HG03354 (cell line): ENCODE measurements around the gene G2E3.
"Not testable (repeated sequence)": the region's sequence is repeated elsewhere in the genome, so short reads cannot be mapped to it uniquely, and the experiment has no call there.

Experiments
- ATAC-seq: cut with Tn5 transposase; IDR thresholded peaks from one replicate; pipeline ENCODE4 v1.9.1; 2021; ENCODE audit warnings: mild to moderate bottlenecking; ENCODE audit not compliant: unreplicated experiment, poor library complexity, severe bottlenecking

G2E3 gene

GRCh38 chr14:30588873-30589272 lies 29.9 kb downstream of the G2E3 start:
- ATAC-seq: no peak

DNA sequence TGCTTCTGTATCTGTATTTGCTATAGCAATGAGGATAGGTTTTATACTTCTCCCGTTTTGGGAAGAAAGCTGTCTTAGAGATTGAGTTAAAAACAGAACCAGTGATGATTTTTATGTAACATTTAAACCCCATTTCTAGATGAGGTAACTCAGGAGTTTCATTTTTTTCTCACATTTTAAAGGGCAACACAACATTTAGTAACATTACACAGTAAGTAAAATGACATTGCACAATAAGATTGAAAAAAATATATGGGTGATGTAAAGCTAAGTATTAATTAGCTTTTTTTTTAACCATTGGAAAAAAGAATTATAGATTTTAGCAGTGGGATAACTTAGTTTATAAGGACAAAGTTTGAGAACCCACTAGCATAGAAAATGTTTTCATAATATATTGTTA lies 38.0 kb downstream of the G2E3 start:
- no peak for ATAC-seq

DNA sequence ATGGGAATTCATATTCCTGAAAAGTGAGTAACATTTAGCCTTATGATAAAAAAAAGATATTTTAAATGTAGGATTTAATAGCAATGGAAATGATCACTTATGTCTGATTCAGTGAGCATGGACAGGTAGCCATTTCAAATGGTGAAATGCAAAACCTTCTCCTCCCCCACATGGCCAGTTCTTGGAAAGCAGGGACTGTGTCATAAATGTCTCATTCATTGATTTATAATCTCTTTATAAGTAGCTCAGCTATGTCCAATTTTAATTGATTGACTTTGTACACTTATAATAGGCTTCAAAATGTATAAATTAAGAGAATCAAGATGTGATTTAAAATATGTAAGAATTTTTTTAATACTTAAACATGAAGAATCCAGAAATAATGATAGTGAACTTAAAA lies 38.5 kb downstream of the G2E3 start:
- ATAC-seq: no peak

DNA sequence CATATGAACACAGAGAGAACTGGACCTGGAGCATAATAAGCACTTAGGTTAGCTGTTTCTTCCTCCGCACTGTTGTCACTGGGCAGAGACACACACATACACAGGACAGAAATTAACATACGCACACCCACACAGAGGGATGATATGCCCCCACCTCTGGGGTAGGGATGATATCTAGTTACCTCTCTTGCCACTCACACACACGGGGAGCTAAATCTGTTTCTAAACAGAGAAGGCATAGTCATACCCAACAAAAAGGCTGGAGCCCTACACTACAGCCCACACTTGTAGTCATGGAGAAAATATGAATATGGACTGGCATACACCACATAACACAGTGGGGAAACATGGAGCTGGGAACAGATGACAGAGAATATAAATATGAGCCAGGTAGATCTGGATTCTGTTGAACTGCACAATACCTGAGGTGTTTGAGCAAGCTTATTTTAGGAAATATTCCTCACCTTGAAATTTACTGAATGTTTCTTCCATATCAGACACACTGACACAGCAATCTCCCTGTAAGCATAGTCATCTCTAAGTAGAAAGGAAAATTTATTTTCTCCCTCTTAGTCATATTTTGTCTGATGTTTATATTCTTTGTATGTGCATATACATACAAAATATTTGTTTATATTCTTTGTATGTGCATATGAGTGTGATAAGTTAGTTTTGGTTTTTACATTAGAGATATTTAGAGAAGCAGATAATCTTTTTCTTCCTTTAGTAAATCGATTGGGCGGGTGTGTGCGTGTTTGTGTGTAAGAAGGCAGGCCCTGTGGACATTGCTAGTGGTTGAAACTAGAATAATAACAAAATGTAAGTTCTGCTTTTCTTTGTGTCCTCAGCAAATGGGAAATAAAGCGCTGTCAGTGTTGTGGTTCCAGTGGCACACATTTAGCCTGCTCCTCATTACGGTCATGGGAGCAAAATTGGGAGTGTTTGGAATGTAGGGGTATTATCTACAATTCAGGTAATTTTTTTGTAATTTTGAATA lies 42.3 kb downstream of the G2E3 start:
- ATAC-seq: no peak

DNA sequence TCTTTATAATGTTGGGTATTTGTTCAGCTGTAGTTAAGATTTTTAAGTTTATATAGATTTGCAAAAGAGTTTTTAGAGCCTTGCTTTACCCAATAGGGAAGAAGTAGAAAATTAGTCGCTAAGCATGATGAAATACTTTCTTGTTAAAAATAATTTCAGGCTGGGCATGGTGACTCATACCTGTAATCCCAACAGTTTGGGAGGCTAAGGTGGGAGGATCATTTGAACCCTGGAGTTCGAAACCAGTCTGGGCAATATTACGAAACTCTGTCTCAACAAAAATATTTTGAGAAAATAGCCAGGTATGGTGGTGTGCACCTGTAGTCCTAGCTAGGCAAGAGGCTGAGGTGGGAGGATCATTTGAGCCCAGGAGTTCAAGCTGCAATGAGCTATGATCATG lies 44.4 kb downstream of the G2E3 start:
- ATAC-seq: no peak

DNA sequence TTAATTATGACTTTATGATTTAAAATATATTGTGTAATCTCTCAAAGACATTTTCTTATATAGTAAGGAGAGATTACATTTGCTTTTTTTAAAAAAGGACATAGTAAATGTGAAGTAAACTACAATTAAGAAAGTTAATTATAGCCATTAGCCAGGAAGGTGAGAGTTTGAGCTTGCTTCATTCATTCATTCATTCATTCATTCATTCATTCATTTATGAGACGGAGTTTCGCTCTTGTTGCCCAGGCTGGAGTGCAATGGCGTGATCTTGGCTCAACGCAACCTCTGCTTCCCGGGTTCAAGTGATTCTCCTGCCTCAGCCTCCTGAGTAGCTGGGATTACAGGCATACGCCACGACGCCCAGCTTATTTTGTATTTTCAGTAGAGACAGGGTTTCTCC lies 45.7 kb downstream of the G2E3 start:
- ATAC-seq: not testable (repeated sequence)

DNA sequence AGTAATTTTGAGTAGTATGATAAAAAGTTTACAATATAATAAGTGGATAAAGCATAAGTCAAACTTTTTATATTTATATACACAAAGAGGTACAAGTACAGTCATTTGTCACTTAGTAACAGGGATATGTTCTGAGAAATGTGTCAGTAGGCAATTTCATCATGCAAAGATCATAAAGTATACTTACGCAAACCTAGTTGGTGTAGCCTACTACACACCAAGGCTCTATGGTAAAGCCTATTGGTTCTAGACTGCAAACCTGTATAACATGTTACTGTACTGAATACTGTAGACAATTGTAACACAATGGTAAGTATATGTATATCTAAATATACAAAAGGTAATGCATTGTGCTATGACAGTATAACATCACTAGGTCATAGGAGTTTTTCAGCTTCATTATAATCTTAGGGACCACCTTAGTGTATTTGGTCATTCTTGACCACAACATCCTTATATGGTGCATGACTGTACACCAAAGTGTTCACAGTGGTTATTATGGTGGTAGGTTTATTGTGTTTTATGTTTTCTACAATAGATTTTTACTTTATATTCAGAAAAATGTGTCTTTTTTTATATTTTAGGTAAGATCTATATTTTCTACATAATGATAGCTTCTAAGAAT lies 48.3 kb downstream of the G2E3 start:
- ATAC-seq: no peak

GRCh38 chr14:30608533-30609006 lies 49.6 kb downstream of the G2E3 start:
- no peak for ATAC-seq

- no peak for ATAC-seq
Measured at GRCh38 chr14:30610787-30611343, 51.9 kb downstream of the G2E3 start.

DNA sequence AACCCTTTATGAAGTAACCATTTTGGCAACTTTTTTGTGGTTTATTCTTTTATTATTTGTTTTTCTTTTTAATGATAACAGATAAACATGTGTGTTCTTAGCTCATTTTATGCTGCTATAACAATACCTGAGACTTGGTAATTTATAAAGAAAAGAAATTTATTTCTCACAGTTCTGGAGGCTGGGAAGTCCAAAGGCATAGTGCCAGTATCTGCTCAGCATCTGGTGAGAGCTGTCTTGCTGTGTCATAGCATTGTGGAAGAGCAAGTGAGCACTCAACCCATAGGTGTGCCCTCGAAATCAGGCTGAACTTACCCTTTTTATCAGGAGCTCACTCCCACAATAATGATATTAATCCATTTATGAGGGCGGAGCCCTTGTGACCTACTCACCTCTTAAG lies 55.2 kb downstream of the G2E3 start:
- no peak for ATAC-seq

DNA sequence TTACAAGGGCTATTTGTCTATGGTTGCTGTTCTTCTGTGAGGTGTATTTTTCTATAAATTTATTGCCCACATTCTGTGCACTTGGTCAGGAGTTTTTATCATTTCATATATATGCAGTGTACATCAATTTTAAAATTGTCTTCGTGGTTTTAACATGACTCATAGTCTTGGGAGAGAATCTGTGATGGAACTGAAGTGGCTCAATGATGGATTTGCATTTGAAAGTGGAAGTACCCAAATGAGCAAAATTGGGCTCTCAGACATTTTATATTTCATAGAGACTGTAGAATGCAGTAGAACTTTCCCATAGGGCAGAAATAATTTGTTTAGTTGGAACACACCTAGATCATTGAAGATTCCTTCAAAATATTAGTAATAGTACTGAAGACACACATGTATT lies 61.2 kb downstream of the G2E3 start:
- ATAC-seq: peak; percentile 48

DNA sequence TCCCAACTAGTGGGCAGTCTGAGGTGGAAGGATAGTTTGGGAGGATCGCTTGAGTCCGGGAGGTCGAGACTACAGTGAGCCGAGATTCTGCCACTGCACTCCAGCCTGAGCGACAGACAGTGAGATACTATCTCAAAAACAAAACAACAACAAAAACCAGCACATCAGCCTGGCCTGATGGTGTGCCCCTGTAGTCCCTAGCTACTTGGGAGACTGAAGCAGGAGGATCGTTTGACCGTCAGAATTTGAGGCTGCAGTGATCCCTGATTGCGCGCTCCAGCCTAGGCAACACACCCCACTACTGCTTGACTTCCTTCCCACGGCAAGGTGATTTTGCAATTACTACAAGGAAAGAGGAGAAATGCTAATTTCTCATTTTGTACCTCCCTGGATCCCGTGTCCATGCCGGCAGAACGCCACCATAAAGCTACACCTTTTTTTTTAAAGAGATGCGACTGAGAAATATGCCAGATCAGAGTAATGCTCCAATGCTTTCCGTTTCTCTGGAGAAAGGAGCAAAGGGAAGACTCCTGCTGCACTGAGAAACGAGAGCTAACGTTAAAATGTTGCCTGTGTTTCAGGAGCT lies 62.5 kb downstream of the G2E3 start:
- peak; percentile 20 for ATAC-seq

- ATAC-seq: peak; percentile 95
Measured at GRCh38 chr14:30621940-30622830, 63.2 kb downstream of the G2E3 start, which contains the start of gene SCFD1. SCFD1 (plus strand) TSS chr14:30622319; CDS start chr14:30622339, 20 bp downstream.

- no peak for ATAC-seq
Measured at GRCh38 chr14:30623412-30624131, 64.6 kb downstream of the G2E3 start.

DNA sequence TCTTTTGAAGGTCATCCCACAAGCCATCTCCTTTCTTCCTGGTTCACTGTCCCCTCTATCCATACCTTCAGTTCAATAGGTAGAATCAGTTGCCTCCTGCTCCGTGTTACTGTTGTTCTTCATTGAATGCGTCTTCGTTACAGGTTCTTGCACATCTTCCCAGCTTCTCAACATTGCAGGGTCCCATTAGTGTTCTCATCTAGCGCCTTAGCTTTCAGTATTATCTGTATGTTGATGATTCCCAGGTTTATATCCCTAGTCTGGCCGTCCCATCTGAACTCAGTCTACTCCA lies 65.1 kb downstream of the G2E3 start:
- no peak for ATAC-seq

DNA sequence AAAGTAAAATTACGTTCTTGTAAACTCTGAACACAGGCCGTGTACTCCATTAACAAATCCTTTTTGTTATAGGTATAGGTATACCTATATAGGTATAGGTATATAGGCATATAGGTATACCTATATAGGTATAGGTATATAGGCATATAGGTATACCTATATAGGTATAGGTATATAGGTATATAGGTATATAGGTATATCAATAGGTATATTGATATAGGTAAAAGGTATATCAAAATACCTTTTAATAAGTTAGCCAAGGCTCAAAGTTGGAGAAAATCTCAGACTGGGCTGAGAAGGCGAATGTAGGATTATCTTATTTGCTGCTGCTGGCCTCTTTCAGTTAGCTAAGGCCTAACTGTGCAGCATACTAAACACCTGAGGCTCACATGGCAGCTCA lies 66.6 kb downstream of the G2E3 start:
- no peak for ATAC-seq

GRCh38 chr14:30629432-30629831 lies 70.5 kb downstream of the G2E3 start:
- not testable (repeated sequence) for ATAC-seq

DNA sequence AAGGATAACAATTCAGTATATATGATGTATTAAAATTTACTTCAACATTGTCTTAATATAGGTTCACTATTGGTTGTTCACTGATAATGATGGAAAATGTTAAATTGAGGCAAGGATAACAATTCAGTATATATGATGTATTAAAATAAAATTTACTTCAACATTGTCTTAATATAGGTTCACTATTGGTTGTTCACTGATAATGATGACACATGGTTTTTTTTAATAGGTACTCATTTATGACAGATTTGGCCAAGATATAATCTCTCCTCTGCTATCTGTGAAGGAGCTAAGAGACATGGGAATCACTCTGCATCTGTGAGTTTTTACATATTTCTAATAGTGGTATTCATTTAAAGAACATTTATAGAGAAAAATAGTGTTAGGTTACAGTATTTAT lies 71.3 kb downstream of the G2E3 start:
- no peak for ATAC-seq

- ATAC-seq: no peak
Measured at GRCh38 chr14:30632730-30633129, 73.8 kb downstream of the G2E3 start.
